HEK293 (cell line): ENCODE measurements around the gene IRF2.

ENCODE experiments used
- CTCF ChIP-seq: fragments of 450-650 bp; formaldehyde crosslinking; IDR thresholded peaks from 2 replicates; pipeline ENCODE4 v1.5.1; 2016; ENCODE audit warnings: missing biosample characterization, missing genetic modification characterization
- KLF10 ChIP-seq: fragments of 450-650 bp; IDR thresholded peaks from 2 replicates; pipeline ENCODE4 v1.5.1; 2018; ENCODE audit warnings: missing biosample characterization, mild to moderate bottlenecking, missing genetic modification characterization
- RBAK ChIP-seq: fragments of 450-650 bp; formaldehyde crosslinking; IDR thresholded peaks from 2 replicates; pipeline ENCODE4 v1.5.1; 2016; ENCODE audit warnings: missing biosample characterization, missing genetic modification characterization
- ZBTB10 ChIP-seq: fragments of 450-650 bp; formaldehyde crosslinking; IDR thresholded peaks from 2 replicates; pipeline ENCODE4 v1.5.1; 2016; ENCODE audit warnings: missing biosample characterization, missing genetic modification characterization
- ZNF311 ChIP-seq: fragments of 450-650 bp; formaldehyde crosslinking; IDR thresholded peaks from 2 replicates; pipeline ENCODE4 v1.5.1; 2017; ENCODE audit warnings: missing biosample characterization, missing genetic modification characterization, borderline replicate concordance
- ZNF610 ChIP-seq: fragments of 450-650 bp; formaldehyde crosslinking; IDR thresholded peaks from 2 replicates; pipeline ENCODE4 v1.5.1; 2016; ENCODE audit warnings: missing biosample characterization, missing genetic modification characterization, borderline replicate concordance
- ZNF629 ChIP-seq: fragments of 450-650 bp; formaldehyde crosslinking; IDR thresholded peaks from 2 replicates; pipeline ENCODE4 v1.5.1; 2017; ENCODE audit warnings: missing biosample characterization, missing genetic modification characterization
- TF ChIP-seq, protein P1 (sequence below): fragments of 450-650 bp; formaldehyde crosslinking; IDR thresholded peaks from 2 replicates; pipeline ENCODE4 v1.5.1; 2016; ENCODE audit warnings: missing biosample characterization, missing genetic modification characterization
- TF ChIP-seq, protein P2 (sequence below): sonication (generic); formaldehyde crosslinking; IDR thresholded peaks from 2 replicates; pipeline ENCODE4 v1.8.1; 2022; ENCODE audit warnings: mild to moderate bottlenecking, moderate library complexity, missing genetic modification reagents

DNA sequence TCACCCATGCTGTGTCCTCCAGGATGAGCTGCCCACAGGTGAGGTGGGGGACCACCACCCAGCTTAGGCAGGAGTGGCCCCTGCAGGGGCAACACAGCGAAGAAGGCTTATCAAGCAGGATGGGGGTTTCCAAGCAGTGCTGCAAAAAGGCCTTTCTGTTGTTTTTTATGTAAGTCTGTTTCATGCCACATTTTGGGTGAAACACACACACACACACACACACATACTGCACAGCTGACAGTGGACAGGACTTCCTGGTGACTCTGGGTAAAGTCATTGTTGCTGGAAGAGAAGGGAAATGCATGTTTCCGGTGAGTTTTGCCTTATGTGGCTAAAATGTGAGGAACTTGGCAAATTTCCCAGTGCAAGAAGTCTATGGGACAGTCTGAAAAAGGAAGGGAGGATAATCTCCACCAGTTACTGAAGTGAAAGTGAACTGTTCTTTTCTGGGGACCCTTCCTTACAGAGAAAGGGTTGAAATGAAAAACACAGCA, 119.2 kb downstream of the IRF2 start:
- TF ChIP-seq CTCF (tag by site-specific recombination) (no peak), ZNF629 (tag by site-specific recombination) (no peak), ZBTB10 (tag by site-specific recombination) (no peak), KLF10 (tag by site-specific recombination) (no peak), ZNF311 (tag by site-specific recombination) (no peak), ZNF610 (tag by site-specific recombination) (no peak), RBAK (no peak)
- TF ChIP-seq, protein P1, sequence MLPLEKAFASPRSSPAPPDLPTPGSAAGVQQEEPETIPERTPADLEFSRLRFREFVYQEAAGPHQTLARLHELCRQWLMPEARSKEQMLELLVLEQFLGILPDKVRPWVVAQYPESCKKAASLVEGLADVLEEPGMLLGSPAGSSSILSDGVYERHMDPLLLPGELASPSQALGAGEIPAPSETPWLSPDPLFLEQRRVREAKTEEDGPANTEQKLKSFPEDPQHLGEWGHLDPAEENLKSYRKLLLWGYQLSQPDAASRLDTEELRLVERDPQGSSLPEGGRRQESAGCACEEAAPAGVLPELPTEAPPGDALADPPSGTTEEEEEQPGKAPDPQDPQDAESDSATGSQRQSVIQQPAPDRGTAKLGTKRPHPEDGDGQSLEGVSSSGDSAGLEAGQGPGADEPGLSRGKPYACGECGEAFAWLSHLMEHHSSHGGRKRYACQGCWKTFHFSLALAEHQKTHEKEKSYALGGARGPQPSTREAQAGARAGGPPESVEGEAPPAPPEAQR, result no peak
- TF ChIP-seq, protein P2, sequence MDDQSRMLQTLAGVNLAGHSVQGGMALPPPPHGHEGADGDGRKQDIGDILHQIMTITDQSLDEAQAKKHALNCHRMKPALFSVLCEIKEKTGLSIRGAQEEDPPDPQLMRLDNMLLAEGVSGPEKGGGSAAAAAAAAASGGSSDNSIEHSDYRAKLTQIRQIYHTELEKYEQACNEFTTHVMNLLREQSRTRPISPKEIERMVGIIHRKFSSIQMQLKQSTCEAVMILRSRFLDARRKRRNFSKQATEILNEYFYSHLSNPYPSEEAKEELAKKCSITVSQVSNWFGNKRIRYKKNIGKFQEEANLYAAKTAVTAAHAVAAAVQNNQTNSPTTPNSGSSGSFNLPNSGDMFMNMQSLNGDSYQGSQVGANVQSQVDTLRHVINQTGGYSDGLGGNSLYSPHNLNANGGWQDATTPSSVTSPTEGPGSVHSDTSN (CRISPR knock-in tag), result no peak
